HCT116 (cell line): ENCODE measurements around the gene SEMA5A. TPM values are rescaled to one million over a fixed set of nuclear protein-coding genes. Genes with fewer than 3 reads are reported as not detected.

Experiments
- ATAC-seq: fragments of 200-7000 bp; cut with Tn5 transposase; 2 replicates; pipeline ENCODE4 v1.9.1; 2020; ENCODE audit warnings: mild to moderate bottlenecking, moderate library complexity
- BruUV-seq: library from RNA; stranded (reverse); fragments of 400-500 nt; replicated peaks from 2 replicates; lab custom pipeline; 2021; lab: Mats Ljungman, UMichigan
- CTCF ChIA-PET: fragments of 300-600 bp; sonication (Branson Sonifier 250); formaldehyde crosslinking; loops from one replicate; lab custom pipeline; 2021; ENCODE audit warnings: antibody characterized with exemption; lab: Charles Lee
- POLR2A ChIA-PET: fragments of 300-600, 350-600 bp; sonication (Branson Sonifier 250); formaldehyde crosslinking; loops from one replicate; lab custom pipeline; 2021; ENCODE audit warnings: antibody characterized with exemption; lab: Charles Lee
- RAD21 ChIA-PET, 2 experiments: fragments of 300-600 bp; sonication (Branson Sonifier 250); formaldehyde crosslinking; loops; one replicate each; lab custom pipeline; 2023; ENCODE audit warnings: low total read pairs in 2 of 2; ENCODE audit not compliant: uncharacterized antibody in 2 of 2, unreplicated experiment in 2 of 2, low non-redundant PET in 1 of 2; lab: Charles Lee
- DNase-seq: peaks from one replicate; pipeline ENCODE4 v3.0.0-alpha.2; 2010; ENCODE audit warnings: low read depth, low spot score
- H2AFZ ChIP-seq: fragments of 200-600 bp; shearing (Covaris generic), sonication (generic); 2 replicates; pipeline ENCODE4 v1.6.1; 2017; ENCODE audit warnings: low read depth, mixed run types, mixed read lengths, antibody characterized with exemption, low read length; ENCODE audit not compliant: poor library complexity, severe bottlenecking
- H3K27ac ChIP-seq: 2 replicates; pipeline ENCODE4 v1.5.1; 2012; ENCODE audit warnings: low read depth, low read length
- H3K27me3 ChIP-seq: fragments of 200-600 bp; sonication (generic); 2 replicates; pipeline ENCODE4 v1.6.1; 2016; ENCODE audit warnings: mixed run types, low read length, mixed read lengths; ENCODE audit not compliant: insufficient read depth
- H3K36me3 ChIP-seq, 2 experiments: fragments of 200-500 bp in 1 of 2; fragments of 200-600 bp in 1 of 2; sonication (Bioruptor generic) in 1 of 2; sonication (generic) in 1 of 2; 2 replicates each; pipeline versions ENCODE4 v1.5.1 to v1.6.1; 2014 to 2016; ENCODE audit warnings: low read length in 2 of 2, inconsistent platforms in 1 of 2, mixed read lengths in 1 of 2, mixed run types in 1 of 2; ENCODE audit not compliant: insufficient read depth in 2 of 2, control insufficient read depth in 1 of 2
- H3K4me1 ChIP-seq, 2 experiments: fragments of 200-600 bp in 1 of 2; sonication (generic) in 1 of 2; 2 replicates each; pipeline versions ENCODE4 v1.5.1 to v1.6.1; 2012 to 2017; ENCODE audit warnings: low read length in 2 of 2, inconsistent platforms in 1 of 2, mild to moderate bottlenecking in 1 of 2, mixed read lengths in 1 of 2, mixed run types in 1 of 2, moderate library complexity in 1 of 2; ENCODE audit not compliant: insufficient read depth in 2 of 2, control insufficient read depth in 1 of 2
- H3K4me2 ChIP-seq: fragments of 200-600 bp; sonication (generic); 2 replicates; pipeline ENCODE4 v1.6.1; 2017; ENCODE audit warnings: mixed run types, low read length, mixed read lengths
- H3K4me3 ChIP-seq, 2 experiments: fragments of 200-600 bp in 1 of 2; sonication (generic) in 1 of 2; replicated peaks in 1 of 2; 2 replicates each; pipeline ENCODE4 v1.5.1; 2011 to 2016; ENCODE audit warnings: low read length in 2 of 2, control low read depth in 1 of 2, low read depth in 1 of 2, mild to moderate bottlenecking in 1 of 2, mixed read lengths in 1 of 2, mixed run types in 1 of 2
- H3K79me2 ChIP-seq: fragments of 200-600 bp; sonication (generic); 2 replicates; pipeline ENCODE4 v1.6.1; 2017; ENCODE audit warnings: mild to moderate bottlenecking, mixed run types, low read length, moderate library complexity, mixed read lengths; ENCODE audit not compliant: insufficient read depth
- H3K9ac ChIP-seq: fragments of 200-600 bp; sonication (generic); 2 replicates; pipeline ENCODE4 v1.6.1; 2016; ENCODE audit warnings: low read length, mixed read lengths
- H3K9me2 ChIP-seq: fragments of 200-600 bp; sonication (generic), shearing (Covaris generic); 2 replicates; pipeline ENCODE4 v1.6.1; 2017; ENCODE audit warnings: mixed run types, mild to moderate bottlenecking, moderate library complexity; ENCODE audit not compliant: insufficient read depth
- H3K9me3 ChIP-seq, 2 experiments: fragments of 200-500 bp in 1 of 2; fragments of 200-600 bp in 1 of 2; sonication (Bioruptor generic) in 1 of 2; sonication (generic) in 1 of 2; 2 replicates each; pipeline ENCODE4 v1.6.1; 2014 to 2017; ENCODE audit warnings: low read length in 2 of 2, mixed read lengths in 2 of 2, inconsistent platforms in 1 of 2, low read depth in 1 of 2, mild to moderate bottlenecking in 1 of 2, mixed run types in 1 of 2, moderate library complexity in 1 of 2; ENCODE audit not compliant: control insufficient read depth in 1 of 2, insufficient read depth in 1 of 2
- H4K20me1 ChIP-seq: fragments of 200-600 bp; sonication (generic), shearing (Covaris generic); 2 replicates; pipeline ENCODE4 v1.6.1; 2017; ENCODE audit warnings: mixed run types, mild to moderate bottlenecking, moderate library complexity; ENCODE audit not compliant: insufficient read depth
- FOSL1 ChIP-seq: IDR thresholded peaks from 2 replicates; pipeline ENCODE4 v1.6.1; 2012; ENCODE audit warnings: low read depth
- REST ChIP-seq: IDR thresholded peaks from 2 replicates; pipeline ENCODE4 v1.6.1; 2012; ENCODE audit warnings: low read depth
- TCF7L2 ChIP-seq: IDR thresholded peaks from 2 replicates; pipeline ENCODE4 v1.7.0; 2011; ENCODE audit warnings: borderline replicate concordance, inconsistent platforms; ENCODE audit not compliant: insufficient read depth, insufficient read length; ENCODE audit errors: extremely low read depth
- intact Hi-C: fragments of 100-400 bp; cut with micrococcal nuclease; formaldehyde crosslinking; loops from 2 replicates; pipeline ENCODE4 v1.10.0; 2022
- total RNA-seq: library from RNA; stranded (reverse); gene quantifications from one replicate; pipeline ENCODE4 v1.2.1, GENCODE V29; 2021; ENCODE audit not compliant: unreplicated experiment

The SEMA5A gene
- total RNA-seq, 1 experiment from 2014 or later = 0.02 TPM

GRCh38 chr5:9051779-9052178, 494.1 kb downstream of the SEMA5A start:
- ChIA-PET RAD21 (no interaction called here), CTCF (no interaction called here), POLR2A (no interaction called here)
- Histone ChIP-seq H3K4me1 (no peaks in the 10 kb centered on the region), H3K27me3 (no peaks in the 10 kb centered on the region), H3K79me2 (no peaks in the 10 kb centered on the region), H2AFZ (no peak overlapping the region), H3K4me2 (no peak overlapping the region), H3K9me2 (no peaks in the 10 kb centered on the region), H3K36me3 (no peaks in the 10 kb centered on the region), H3K27ac (no peak overlapping the region), H3K4me3 (no peak overlapping the region), H4K20me1 (no peaks in the 10 kb centered on the region), H3K9me3 (peaks cover 4 to 38% of the 10 kb centered on the region in 2 experiments; a peak in 2 of 4 replicates), H3K9ac (no peak overlapping the region)
- TF ChIP-seq REST (no peak), FOSL1 (no peak)
- intact Hi-C loops = no loop called here
- no TSS peak for BruUV-seq
- no peak for DNase-seq
- ATAC-seq = no peak

- Histone ChIP-seq H3K9me2 (no peaks in the 10 kb centered on the region), H3K9ac (no peak overlapping the region)
- RAD21 ChIA-PET = no interaction called here
- TF ChIP-seq TCF7L2 = no peak
- TF ChIP-seq, all 23 proteins: peak for 0
- H3K79me2 ChIP-seq = no peaks in the 10 kb centered on the region
- H3K36me3 ChIP-seq = no peaks in the 10 kb centered on the region
- intact Hi-C loops = no loop called here
- no peak for DNase-seq
- no TSS peak for BruUV-seq
- peaks cover 4 to 38% of the 10 kb centered on the region in 2 experiments; a peak in 2 of 4 replicates for H3K9me3 ChIP-seq
- no peaks in the 10 kb centered on the region for H4K20me1 ChIP-seq
- no peak overlapping the region for H2AFZ ChIP-seq
- ChIA-PET POLR2A (no interaction called here), CTCF (no interaction called here)
- ATAC-seq = no peak
- H3K4me2 ChIP-seq = no peak overlapping the region
- H3K27ac ChIP-seq = no peak overlapping the region
- H3K4me1 ChIP-seq = no peaks in the 10 kb centered on the region
- no peak overlapping the region for H3K4me3 ChIP-seq
- H3K27me3 ChIP-seq = no peaks in the 10 kb centered on the region
Observed at GRCh38 chr5:9047932-9048331, 497.9 kb downstream of the SEMA5A start.
